ENCODE results near the gene TMEM208.

DNA sequence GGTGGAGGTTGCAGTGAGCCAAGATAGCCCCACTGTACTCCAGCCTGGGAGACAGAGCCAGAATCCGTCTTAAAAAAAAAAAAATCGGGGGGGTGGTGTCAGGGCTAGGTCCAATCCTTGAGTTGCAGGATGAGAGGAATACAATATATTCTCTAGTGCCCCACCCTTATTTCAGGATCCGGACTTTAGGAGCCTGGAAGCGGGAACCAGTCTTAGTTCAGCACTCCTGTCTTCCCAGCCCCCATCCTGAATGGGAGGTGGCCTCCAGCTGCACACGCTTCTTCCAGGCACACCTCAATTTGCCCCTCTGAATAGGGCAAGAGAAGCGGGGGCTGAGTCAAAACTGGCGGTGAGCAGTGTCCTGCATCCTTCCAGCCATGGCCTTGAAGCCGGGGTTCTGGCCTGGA, 18.7 kb downstream of the TMEM208 start:
- TF ChIP-seq EP300 (IDR thresholded peaks at IDR 0.05) (no peak), CTCF (IDR thresholded peaks at IDR 0.05) (no peak)

All from A549 (cell line).